ENCODE measurements around the gene LRPAP1. TPM values are rescaled to one million over a fixed set of nuclear protein-coding genes. Genes with fewer than 3 reads are reported as not detected.

Gene LRPAP1
- total RNA-seq, 2 donors from 2014 or later = 175 to 270 TPM

GRCh38 chr4:3473181-3473950 is 58.9 kb downstream of the LRPAP1 start:
- Histone ChIP-seq H3K9me3 (no peaks in the 10 kb centered on the region), H3K27me3 (replicated peaks; ENCODE audit: insufficient read depth) (peaks cover 9% of the 10 kb centered on the region), H3K27ac (no peak overlapping the region), H3K4me1 (replicated peaks) (no peaks in the 10 kb centered on the region), H3K4me3 (no peak overlapping the region), H3K36me3 (no peaks in the 10 kb centered on the region)
- no peak for TF ChIP-seq CTCF (IDR thresholded peaks at IDR 0.05)
- TF ChIP-seq POLR2A (IDR thresholded peaks at IDR 0.05) = no peak
- TF ChIP-seq POLR2AphosphoS5 (IDR thresholded peaks at IDR 0.05) = no peak
- intact Hi-C loops (cut with DNase I) = no loop called here
- whole genome bisulfite sequencing = 62% methylated on average over 41 of the region's 41 CpGs
- no peak for DNase-seq (ENCODE audit: low spot score)

- H3K9me3 ChIP-seq = no peaks in the 10 kb centered on the region
- WGBS = 89% methylated on average over 27 of the region's 27 CpGs
- intact Hi-C loops (cut with DNase I) = no loop called here
- no peaks in the 10 kb centered on the region for H3K36me3 ChIP-seq
- no peaks in the 10 kb centered on the region for H3K4me1 ChIP-seq (replicated peaks)
- no peak overlapping the region for H3K4me3 ChIP-seq
- peaks cover 9% of the 10 kb centered on the region for H3K27me3 ChIP-seq (replicated peaks; ENCODE audit: insufficient read depth)
- no peak for DNase-seq (ENCODE audit: low spot score)
- H3K27ac ChIP-seq = no peak overlapping the region
- TF ChIP-seq CTCF (IDR thresholded peaks at IDR 0.05) (no peak), POLR2A (IDR thresholded peaks at IDR 0.05) (no peak), POLR2AphosphoS5 (IDR thresholded peaks at IDR 0.05) (no peak)
Measured at GRCh38 chr4:3472411-3473141, 59.6 kb downstream of the LRPAP1 start.

GRCh38 chr4:3471886-3472285 is 60.3 kb downstream of the LRPAP1 start:
- TF ChIP-seq POLR2A (IDR thresholded peaks at IDR 0.05) = no peak
- TF ChIP-seq POLR2AphosphoS5 (IDR thresholded peaks at IDR 0.05) = no peak
- TF ChIP-seq CTCF (IDR thresholded peaks at IDR 0.05) = no peak
- intact Hi-C loops (cut with DNase I) = no loop called here

GRCh38 chr4:3471098-3471760 is 61.0 kb downstream of the LRPAP1 start:
- no peaks in the 10 kb centered on the region for H3K9me3 ChIP-seq
- H3K36me3 ChIP-seq = no peaks in the 10 kb centered on the region
- WGBS = 95% methylated on average over 22 of the region's 23 CpGs
- no peak overlapping the region for H3K27ac ChIP-seq
- peaks cover 4% of the 10 kb centered on the region for H3K27me3 ChIP-seq (replicated peaks; ENCODE audit: insufficient read depth)
- intact Hi-C loops (cut with DNase I) = no loop called here
- no peak overlapping the region for H3K4me3 ChIP-seq
- DNase-seq (ENCODE audit: low spot score) = no peak
- no peaks in the 10 kb centered on the region for H3K4me1 ChIP-seq (replicated peaks)
- TF ChIP-seq POLR2AphosphoS5 (IDR thresholded peaks at IDR 0.05) (no peak), CTCF (IDR thresholded peaks at IDR 0.05) (no peak), POLR2A (IDR thresholded peaks at IDR 0.05) (no peak)

More at GRCh38 chr4:3471886-3472285, 60.3 kb downstream of the LRPAP1 start:
- no peaks in the 10 kb centered on the region for H3K9me3 ChIP-seq
- H3K27me3 ChIP-seq (replicated peaks; ENCODE audit: insufficient read depth) = peaks cover 4% of the 10 kb centered on the region
- no peak for DNase-seq (ENCODE audit: low spot score)
- no peak overlapping the region for H3K4me3 ChIP-seq
- H3K36me3 ChIP-seq = no peaks in the 10 kb centered on the region
- no peak overlapping the region for H3K27ac ChIP-seq
- WGBS = 90% methylated on average over 15 of the region's 15 CpGs
- no peaks in the 10 kb centered on the region for H3K4me1 ChIP-seq (replicated peaks)

Data from prostate gland (tissue), 2 donors.